GM12878 (cell line): ENCODE data around the gene TNKS2. TPM values are rescaled to one million over a fixed set of nuclear protein-coding genes. Genes with fewer than 3 reads are reported as not detected.

Experiments
- ATAC-seq: fragments of 200-7000 bp; cut with Tn5 transposase; 3 replicates; pipeline ENCODE4 v1.9.1; 2020; ENCODE audit warnings: mild to moderate bottlenecking, moderate library complexity
- BruUV-seq: library from RNA; stranded (reverse); fragments of 400-500 nt; replicated peaks from 2 replicates; lab custom pipeline; 2021; lab: Mats Ljungman, UMichigan
- CTCF ChIA-PET: fragments of 300-600 bp; sonication (Branson Sonifier 250); formaldehyde crosslinking; extraction: SDS; loops from one replicate; lab custom pipeline; 2021; ENCODE audit warnings: inconsistent platforms; lab: Yijun Ruan, JAX
- POLR2A ChIA-PET: fragments of 350-600 bp; formaldehyde crosslinking; extraction: SDS; loops from one replicate; lab custom pipeline; 2021; ENCODE audit warnings: inconsistent platforms; lab: Charles Lee
- RAD21 ChIA-PET: fragments of 300-600 bp; sonication (Branson Sonifier 250); formaldehyde crosslinking; loops from one replicate; lab custom pipeline; 2023; ENCODE audit warnings: antibody characterized with exemption; ENCODE audit not compliant: unreplicated experiment; lab: Charles Lee
- SMC1A ChIA-PET: fragments of 300-600 bp; sonication (Branson Sonifier 250); formaldehyde crosslinking; loops from one replicate; lab custom pipeline; 2023; ENCODE audit not compliant: unreplicated experiment, uncharacterized antibody; lab: Charles Lee
- DNase-seq: peaks from one replicate; pipeline ENCODE4 v3.0.0-alpha.2; 2011; ENCODE audit warnings: low read depth, low spot score
- FAIRE-seq: peaks from 3 replicates; lab custom pipeline; 2011; peaks lifted over from hg19 to GRCh38; lab: Jason Lieb, UNC
- H2AFZ ChIP-seq: 2 replicates; pipeline ENCODE4 v1.6.0; 2011; ENCODE audit warnings: low read depth, low read length, control low read depth; ENCODE audit not compliant: control insufficient read depth
- H3K27ac ChIP-seq: 2 replicates; pipeline ENCODE4 v1.5.1; 2011; ENCODE audit warnings: control low read depth; ENCODE audit not compliant: control insufficient read depth, insufficient read depth
- H3K27me3 ChIP-seq, 2 experiments: replicated peaks in 1 of 2; 2 replicates each; pipeline versions ENCODE4 v1.6.0 to v1.6.1; 2011; ENCODE audit warnings: low read length in 1 of 2; ENCODE audit not compliant: control insufficient read depth in 2 of 2, insufficient read depth in 2 of 2
- H3K36me3 ChIP-seq, 2 experiments: 2 replicates each; pipeline ENCODE4 v1.5.1; 2011; ENCODE audit warnings: low read length in 1 of 2; ENCODE audit not compliant: control insufficient read depth in 2 of 2, insufficient read depth in 2 of 2
- H3K4me1 ChIP-seq: 2 replicates; pipeline ENCODE4 v1.6.1; 2011; ENCODE audit warnings: mild to moderate bottlenecking, low read length, moderate library complexity, mixed read lengths; ENCODE audit not compliant: control insufficient read depth, insufficient read depth
- H3K4me2 ChIP-seq: 2 replicates; pipeline ENCODE4 v1.6.0; 2011; ENCODE audit warnings: control low read depth; ENCODE audit not compliant: control insufficient read depth, insufficient read depth
- H3K4me3 ChIP-seq: fragments of 200-600 bp; sonication (generic); 2 replicates; pipeline ENCODE4 v1.5.1; 2016
- H3K79me2 ChIP-seq: 2 replicates; pipeline ENCODE4 v1.6.0; 2011; ENCODE audit warnings: low read length; ENCODE audit not compliant: control insufficient read depth, insufficient read depth
- H3K9ac ChIP-seq: 2 replicates; pipeline ENCODE4 v1.8.0; 2011; ENCODE audit warnings: low read length, control low read depth, mixed read lengths; ENCODE audit not compliant: control insufficient read depth, insufficient read depth
- H3K9me3 ChIP-seq: replicated peaks from 3 replicates; pipeline ENCODE4 v1.5.1; 2011; ENCODE audit warnings: mild to moderate bottlenecking, low read length; ENCODE audit not compliant: control insufficient read depth, insufficient read depth
- H4K20me1 ChIP-seq: 2 replicates; pipeline ENCODE4 v1.6.0; 2011; ENCODE audit not compliant: control insufficient read depth, insufficient read depth
- EED ChIP-seq: sonication (generic); IDR thresholded peaks from 2 replicates; pipeline ENCODE4 v1.6.1; 2016; ENCODE audit warnings: antibody characterized with exemption, low read depth
- PBX3 ChIP-seq: IDR thresholded peaks from 2 replicates; pipeline ENCODE4 v1.6.1; 2011; ENCODE audit warnings: mild to moderate bottlenecking, low read depth, low read length, moderate library complexity; ENCODE audit not compliant: insufficient replicate concordance
- TARDBP ChIP-seq: IDR thresholded peaks from 2 replicates; pipeline ENCODE4 v1.6.1; 2016; ENCODE audit warnings: borderline replicate concordance
- ZBTB33 ChIP-seq: fragments of 450-650 bp; IDR thresholded peaks from 2 replicates; pipeline ENCODE4 v1.6.1; 2017; ENCODE audit warnings: mild to moderate bottlenecking
- WGBS: methylation state at CpG from one replicate; pipeline ENCODE4 v1.1.6; 2016; ENCODE audit warnings: low lambda C conversion rate; ENCODE audit not compliant: insufficient replicate concordance, insufficient coverage; ENCODE audit errors: missing lambda C conversion rate; 5-methylcytosine and 5-hydroxymethylcytosine counted together
- in situ Hi-C: fragments of 300-500 bp; cut with MboI; formaldehyde crosslinking; loops from 9 replicates; pipeline ENCODE4 v1.14.3; 2018; ENCODE audit warnings: mixed read lengths
- intact Hi-C: fragments of 100-400 bp; cut with micrococcal nuclease; formaldehyde crosslinking; loops from one replicate; pipeline ENCODE4 v1.14.2; 2022; ENCODE audit not compliant: unreplicated experiment
- polyA plus RNA-seq, 11 experiments: library from polyadenylated mRNA; depleted of rRNA in 4 of 11; unstranded in 6 of 11; stranded (reverse) in 5 of 11; fragments of >200 nt; fragmentation: Nextera tagmentation in 4 of 11; fragmentation: Illumina TruSeq in 1 of 11; extraction: Ambion mirVana in 4 of 11; extraction: Trizol in 1 of 11; gene quantifications; 1 replicate in 1 of 11; 2 replicates in 10 of 11; pipeline versions ENCODE4 v1.2.1 to v1.2.3, GENCODE V29; 2011 to 2016; ENCODE audit warnings: inconsistent platforms in 2 of 11, missing spikeins in 2 of 11, low read depth in 1 of 11
- total RNA-seq, 4 experiments: library from RNA; depleted of rRNA in 3 of 4; stranded (reverse); fragments of >200 nt in 3 of 4; fragmentation: Illumina TruSeq in 1 of 4; extraction: Trizol in 1 of 4; gene quantifications; 2 replicates each; pipeline versions ENCODE4 v1.2.1 to v1.2.3, GENCODE V29; 2013 to 2021

Gene TNKS2
- total and polyA plus RNA-seq, 10 of the 15 experiments (the other 5 are each of a cell fraction or from before 2014, with no cell fraction given) = 2.9 to 24.2 (median 6.9) TPM

GRCh38 chr10:91800182-91800581, 2.0 kb downstream of the TNKS2 start:
- WGBS = 51% methylated on average over 5 of the region's 5 CpGs
- TF ChIP-seq EED (no peak), TARDBP (no peak)
- BruUV-seq = no TSS peak
- ChIA-PET CTCF (interaction anchor here (1.2 to 1.8 kb wide), 3 partner anchors 13 to 304 kb away, joined by 3 to 4 read pairs (median 3); no protein-coding TSS in a partner anchor), SMC1A (interaction anchor here (0.7 to 1.2 kb wide), 2 partner anchors 12 to 29 kb away, joined by 3 to 5 read pairs; no protein-coding TSS in a partner anchor), POLR2A (no interaction called here), RAD21 (no interaction called here)
- intact Hi-C loops (no loop called here), in situ Hi-C loops (no loop called here)
- H3K27me3 ChIP-seq = no peaks in the 10 kb centered on the region
- H3K9ac ChIP-seq = no peak overlapping the region
- peak overlapping the region; percentile 17 for H3K4me3 ChIP-seq
- H4K20me1 ChIP-seq = no peaks in the 10 kb centered on the region; the same call in 1 of the 2 replicates
- peaks cover 9% of the 10 kb centered on the region; the same call in 1 of the 2 replicates for H3K4me1 ChIP-seq
- DNase-seq (no peak), ATAC-seq (no peak), FAIRE-seq (no peak)
- no peaks in the 10 kb centered on the region for H3K9me3 ChIP-seq
- no peak overlapping the region for H3K27ac ChIP-seq
- peaks cover 30% of the 10 kb centered on the region for H3K79me2 ChIP-seq
- H3K4me2 ChIP-seq = peak overlapping the region; percentile 76
- H3K36me3 ChIP-seq = no peaks in the 10 kb centered on the region
- no peak overlapping the region for H2AFZ ChIP-seq

- ChIA-PET CTCF (interaction anchor here (1.2 to 1.8 kb wide), 3 partner anchors 13 to 305 kb away, joined by 3 to 4 read pairs (median 3); no protein-coding TSS in a partner anchor), POLR2A (no interaction called here), RAD21 (no interaction called here), SMC1A (interaction anchor here (0.7 kb wide), 1 partner anchor 29 kb away, joined by 3 read pairs; no protein-coding TSS in a partner anchor)
- Histone ChIP-seq H3K27me3 (no peaks in the 10 kb centered on the region), H3K79me2 (peaks cover 32% of the 10 kb centered on the region), H2AFZ (no peak overlapping the region), H3K27ac (no peak overlapping the region), H3K9me3 (no peaks in the 10 kb centered on the region), H4K20me1 (no peaks in the 10 kb centered on the region; the same call in 1 of the 2 replicates), H3K4me1 (peaks cover 9% of the 10 kb centered on the region; the same call in 1 of the 2 replicates), H3K4me2 (peak overlapping the region; percentile 56), H3K9ac (no peak overlapping the region), H3K4me3 (no peak overlapping the region), H3K36me3 (no peaks in the 10 kb centered on the region)
- WGBS = 95% methylated on average over 1 of the region's 1 CpG
- TF ChIP-seq PBX3 (no peak), ZBTB33 (no peak)
- BruUV-seq = no TSS peak
- intact Hi-C loops = no loop called here
- FAIRE-seq = no peak
- no peak for DNase-seq
- in situ Hi-C loops = no loop called here
- no peak for ATAC-seq
Observed at GRCh38 chr10:91800756-91801155, 2.5 kb downstream of the TNKS2 start.
